IMR-90 (cell line): Measurements from ENCODE around the gene CUTA. TPM values are rescaled to one million over a fixed set of nuclear protein-coding genes. Genes with fewer than 3 reads are reported as not detected.

ENCODE experiments used
- ATAC-seq: fragments of 200-7000 bp; cut with Tn5 transposase; 2 replicates; pipeline ENCODE4 v1.9.1; 2020; ENCODE audit warnings: low read depth, mild to moderate bottlenecking, moderate library complexity
- BruUV-seq: library from RNA; stranded (reverse); fragments of 400-500 nt; replicated peaks from 2 replicates; lab custom pipeline; 2021; lab: Mats Ljungman, UMichigan
- CTCF ChIA-PET: fragments of 300-600 bp; formaldehyde crosslinking; extraction: SDS; loops from one replicate; lab custom pipeline; 2021; ENCODE audit warnings: antibody characterized with exemption; lab: Yijun Ruan, JAX
- POLR2A ChIA-PET: fragments of 300-600 bp; sonication (Branson Sonifier 250); formaldehyde crosslinking; loops from one replicate; lab custom pipeline; 2022; ENCODE audit warnings: antibody characterized with exemption; ENCODE audit not compliant: unreplicated experiment; lab: Charles Lee
- DNase-seq: peaks from one replicate; pipeline ENCODE4 v3.0.0; 2013
- H2AFZ ChIP-seq: replicated peaks from 2 replicates; pipeline ENCODE3; 2013; ENCODE audit warnings: low read length, mild to moderate bottlenecking; ENCODE audit not compliant: poor library complexity
- H2AK5ac ChIP-seq: 2 replicates; pipeline ENCODE4 v1.6.1; 2013; ENCODE audit warnings: low read depth, low read length, inconsistent platforms
- H2AK9ac ChIP-seq: replicated peaks from 2 replicates; pipeline ENCODE3; 2013; ENCODE audit warnings: mild to moderate bottlenecking, low read depth, low read length, moderate library complexity; ENCODE audit not compliant: poor library complexity
- H2BK120ac ChIP-seq: 2 replicates; pipeline ENCODE4 v1.6.1; 2013; ENCODE audit warnings: low read depth, low read length, inconsistent platforms
- H2BK15ac ChIP-seq: 3 replicates; pipeline ENCODE4 v1.6.1; 2013; ENCODE audit warnings: low read depth, low read length, inconsistent platforms
- H2BK20ac ChIP-seq: 2 replicates; pipeline ENCODE4 v1.6.1; 2013; ENCODE audit warnings: low read depth, mild to moderate bottlenecking, inconsistent platforms, low read length, moderate library complexity
- H2BK5ac ChIP-seq: 2 replicates; pipeline ENCODE4 v1.6.1; 2013; ENCODE audit warnings: mild to moderate bottlenecking, low read depth, low read length, inconsistent platforms; ENCODE audit not compliant: poor library complexity, severe bottlenecking
- H3K14ac ChIP-seq: replicated peaks from 2 replicates; pipeline ENCODE4 v1.6.1; 2013; ENCODE audit warnings: low read depth, low read length, inconsistent platforms
- H3K18ac ChIP-seq: 2 replicates; pipeline ENCODE4 v1.6.1; 2013; ENCODE audit warnings: low read depth, low read length, control low read depth
- H3K23ac ChIP-seq: 2 replicates; pipeline ENCODE4 v1.6.1; 2013; ENCODE audit warnings: low read depth, low read length, inconsistent platforms
- H3K27ac ChIP-seq: 2 replicates; pipeline ENCODE4 v1.5.1; 2013; ENCODE audit warnings: mild to moderate bottlenecking, control low read depth, low read length; ENCODE audit not compliant: insufficient read depth
- H3K27me3 ChIP-seq: 2 replicates; pipeline ENCODE4 v1.6.1; 2013; ENCODE audit warnings: low read length; ENCODE audit not compliant: control insufficient read depth, insufficient read depth
- H3K36me3 ChIP-seq: 2 replicates; pipeline ENCODE4 v1.6.1; 2013; ENCODE audit warnings: low read length, mixed read lengths; ENCODE audit not compliant: control insufficient read depth, insufficient read depth
- H3K4ac ChIP-seq: 2 replicates; pipeline ENCODE4 v1.6.1; 2013; ENCODE audit warnings: low read depth, low read length, inconsistent platforms
- H3K4me1 ChIP-seq: 2 replicates; pipeline ENCODE4 v1.6.1; 2013; ENCODE audit warnings: low read length, mixed read lengths; ENCODE audit not compliant: control insufficient read depth, insufficient read depth
- H3K4me2 ChIP-seq: 2 replicates; pipeline ENCODE4 v1.6.1; 2013; ENCODE audit warnings: low read depth, mild to moderate bottlenecking, control low read depth, low read length, moderate library complexity
- H3K4me3 ChIP-seq: 2 replicates; pipeline ENCODE4 v1.5.1; 2013; ENCODE audit warnings: low read depth, mild to moderate bottlenecking, control low read depth, low read length, moderate library complexity; ENCODE audit not compliant: insufficient read depth
- H3K56ac ChIP-seq: 2 replicates; pipeline ENCODE4 v1.6.1; 2013; ENCODE audit warnings: low read length, inconsistent platforms; ENCODE audit not compliant: insufficient read depth; ENCODE audit errors: extremely low read depth
- H3K79me1 ChIP-seq, 2 experiments: 2 replicates each; pipeline ENCODE4 v1.6.1; 2013; ENCODE audit warnings: low read length in 2 of 2, inconsistent platforms in 1 of 2, low read depth in 1 of 2
- H3K9ac ChIP-seq: 2 replicates; pipeline ENCODE4 v1.6.1; 2013; ENCODE audit warnings: low read depth, low read length, control low read depth
- H3K9me1 ChIP-seq: 2 replicates; pipeline ENCODE4 v1.6.1; 2013; ENCODE audit warnings: low read length, inconsistent platforms; ENCODE audit not compliant: insufficient read depth
- H3K9me3 ChIP-seq: 2 replicates; pipeline ENCODE4 v1.6.1; 2013; ENCODE audit warnings: low read length; ENCODE audit not compliant: control insufficient read depth, insufficient read depth
- H4K20me1 ChIP-seq: 2 replicates; pipeline ENCODE4 v1.6.1; 2013; ENCODE audit warnings: low read length, inconsistent platforms; ENCODE audit not compliant: insufficient read depth
- H4K5ac ChIP-seq: 2 replicates; pipeline ENCODE4 v1.6.1; 2013; ENCODE audit warnings: mild to moderate bottlenecking, low read depth, low read length, control low read depth
- H4K8ac ChIP-seq, 2 experiments: 2 replicates each; pipeline ENCODE4 v1.6.1; 2013; ENCODE audit warnings: low read depth in 2 of 2, low read length in 2 of 2, control low read depth in 1 of 2, inconsistent platforms in 1 of 2
- H4K91ac ChIP-seq: 2 replicates; pipeline ENCODE4 v1.6.1; 2013; ENCODE audit warnings: low read depth, low read length, inconsistent platforms; ENCODE audit not compliant: insufficient read depth
- BHLHE40 ChIP-seq: fragments of 150-350 bp; IDR thresholded peaks from 2 replicates; pipeline ENCODE4 v1.6.1; 2016; ENCODE audit warnings: mild to moderate bottlenecking, low read depth, low read length
- CEBPB ChIP-seq: IDR thresholded peaks from 2 replicates; pipeline ENCODE4 v1.6.1; 2012; ENCODE audit warnings: low read depth, low read length, improper control_type of control experiment
- CHD1 ChIP-seq: IDR thresholded peaks from 2 replicates; pipeline ENCODE4 v1.6.1; 2012; ENCODE audit warnings: low read depth, low read length, improper control_type of control experiment
- CTCF ChIP-seq: conservative IDR thresholded peaks from 2 replicates; pipeline ENCODE4 v1.5.1; 2012; ENCODE audit warnings: mild to moderate bottlenecking, low read depth, low read length, improper control_type of control experiment
- FOS ChIP-seq: fragments of 150-350 bp; IDR thresholded peaks from 2 replicates; pipeline ENCODE4 v1.6.1; 2016; ENCODE audit warnings: low read depth, low read length
- MAZ ChIP-seq: IDR thresholded peaks from 2 replicates; pipeline ENCODE4 v1.6.1; 2012; ENCODE audit warnings: low read depth, mild to moderate bottlenecking, low read length, improper control_type of control experiment, moderate library complexity, borderline replicate concordance
- NFE2L2 ChIP-seq: fragments of 150-350 bp; IDR thresholded peaks from 2 replicates; pipeline ENCODE4 v1.6.1; 2016; ENCODE audit warnings: low read depth, mild to moderate bottlenecking, low read length
- POLR2A ChIP-seq: IDR thresholded peaks from 2 replicates; pipeline ENCODE4 v1.6.1; 2012; ENCODE audit warnings: mild to moderate bottlenecking, low read depth, low read length
- RAD21 ChIP-seq: IDR thresholded peaks from 2 replicates; pipeline ENCODE4 v1.6.1; 2012; ENCODE audit warnings: low read length, improper control_type of control experiment
- RFX5 ChIP-seq: IDR thresholded peaks from 2 replicates; pipeline ENCODE4 v1.8.0; 2012; ENCODE audit warnings: low read depth, mild to moderate bottlenecking, low read length, moderate library complexity
- WGBS, 2 experiments: methylation state at CpG; one replicate each; pipeline versions ENCODE4 v1.1.5 to v1.1.7; 2013; ENCODE audit warnings: missing lambda C conversion rate in 2 of 2; ENCODE audit not compliant: insufficient read length in 1 of 2; ENCODE audit errors: extremely low coverage in 2 of 2; 5-methylcytosine and 5-hydroxymethylcytosine counted together
- dilution Hi-C: fragments of 300-500 bp; cut with HindIII; formaldehyde crosslinking; loops from one replicate; pipeline ENCODE4 v1.14.3; 2018; ENCODE audit warnings: low sequenced_read_pairs; ENCODE audit not compliant: unreplicated experiment
- in situ Hi-C: fragments of 300-500 bp; cut with MboI; formaldehyde crosslinking; loops from 3 replicates; pipeline ENCODE4 v1.14.3; 2019; ENCODE audit warnings: low sequenced_read_pairs, inconsistent platforms, mixed read lengths
- intact Hi-C: fragments of 100-400 bp; cut with micrococcal nuclease; formaldehyde crosslinking; loops from 2 replicates; pipeline ENCODE4 v1.10.0; 2022
- polyA plus RNA-seq, 3 experiments: library from polyadenylated mRNA; depleted of rRNA; stranded (reverse); fragments of >200 nt; gene quantifications; 2 replicates each; pipeline ENCODE4 v1.2.3, GENCODE V29; 2012; ENCODE audit warnings: low replicate concordance in 1 of 3
- total RNA-seq: library from RNA; depleted of rRNA; stranded (reverse); fragments of >200 nt; gene quantifications from 2 replicates; pipeline ENCODE4 v1.2.3, GENCODE V29; 2012

Gene CUTA
- total and polyA plus RNA-seq, 2 of the 4 experiments (the other 2 are of a cell fraction), result 136 to 427 TPM

- TF ChIP-seq RAD21 (peak; percentile 68), MAZ (peak; percentile 94)
Measured at GRCh38 chr6:33391278-33391921, 26.5 kb downstream of the CUTA start, which contains the start of gene KIFC1 (continued).

GRCh38 chr6:33390767-33391277 lies 27.1 kb downstream of the CUTA start:
- Histone ChIP-seq H2AFZ (peak overlapping the region; percentile 92), H3K56ac (peak overlapping the region; percentile 69), H3K79me1 (peaks cover 0 to 3% of the 10 kb centered on the region in 2 experiments; a peak in 1 of 4 replicates), H2AK9ac (peak overlapping the region; percentile 22), H2BK15ac (peak overlapping the region; percentile 65; the same call in 2 of the 3 replicates), H3K36me3 (no peaks in the 10 kb centered on the region), H4K8ac (peak overlapping the region; percentile 92 to 97), H2AK5ac (peak overlapping the region; percentile 48; the same call in 1 of the 2 replicates), H3K9me1 (peaks cover 7% of the 10 kb centered on the region; the same call in 1 of the 2 replicates), H3K14ac (peak overlapping the region; percentile 24; the same call in 1 of the 2 replicates), H3K4me1 (no peaks in the 10 kb centered on the region), H3K4me2 (peak overlapping the region; percentile 28), H3K9ac (peak overlapping the region; percentile 14; the same call in 1 of the 2 replicates), H2BK5ac (peak overlapping the region; percentile 47), H3K4me3 (peak overlapping the region; percentile 1; the same call in 1 of the 2 replicates), H2BK120ac (peak overlapping the region; percentile 35; the same call in 1 of the 2 replicates), H4K20me1 (no peaks in the 10 kb centered on the region), H3K4ac (peak overlapping the region; percentile 64), H3K18ac (peak overlapping the region; percentile 3; the same call in 1 of the 2 replicates), H4K91ac (peak overlapping the region; percentile 67), H2BK20ac (peak overlapping the region; percentile 16; the same call in 1 of the 2 replicates), H3K9me3 (no peaks in the 10 kb centered on the region), H4K5ac (peak overlapping the region; percentile 56), H3K23ac (no peak overlapping the region), H3K27me3 (no peaks in the 10 kb centered on the region), H3K27ac (peak overlapping the region; percentile 32)
- no TSS peak for BruUV-seq
- TF ChIP-seq RFX5 (no peak), CEBPB (peak; percentile 74), BHLHE40 (no peak), CHD1 (no peak), CTCF (no peak), NFE2L2 (no peak), RAD21 (no peak), FOS (no peak), POLR2A (no peak)
- no peak for DNase-seq
- no peak for ATAC-seq
- POLR2A ChIA-PET, result no interaction called here
- WGBS, 2 experiments, result 33% methylated on average over 1 of the region's 9 CpGs; no CpG with 5 or more reads in 1 of the 2 experiments
- in situ Hi-C loops, result no loop called here
- dilution Hi-C loops, result no loop called here
- intact Hi-C loops, result loop anchor here (1.0 to 2.0 kb wide), 3 partner anchors 19 to 34 kb away; partner anchors contain the start of gene CUTA
- CTCF ChIA-PET, result interaction anchor here (0.7 to 1.3 kb wide), 5 partner anchors 10 to 55 kb away, joined by 3 to 7 read pairs (median 3); no protein-coding TSS in a partner anchor
